Fibroblast of mammary gland (primary cell): Measurements from ENCODE around the gene UBASH3A.

Experiments used
- DNase-seq: peaks from one replicate; pipeline ENCODE4 v3.0.0-alpha.2; 2010; ENCODE audit warnings: low read depth
- H3K4me3 ChIP-seq: 2 replicates; pipeline ENCODE4 v1.5.1; 2011; ENCODE audit warnings: low read depth, mild to moderate bottlenecking, low read length, moderate library complexity; ENCODE audit not compliant: control insufficient read depth
- CTCF ChIP-seq: conservative IDR thresholded peaks from 2 replicates; pipeline ENCODE4 v1.5.1; 2011; ENCODE audit warnings: low read depth, low read length, inconsistent platforms; ENCODE audit not compliant: control insufficient read depth, insufficient read depth

UBASH3A gene

GRCh38 chr21:42448686-42449085 is 45.0 kb downstream of the UBASH3A start:
- no peak for TF ChIP-seq CTCF
- no peak overlapping the region for H3K4me3 ChIP-seq
- no peak for DNase-seq

GRCh38 chr21:42451941-42452340 is 48.2 kb downstream of the UBASH3A start:
- no peak overlapping the region for H3K4me3 ChIP-seq
- DNase-seq = no peak
- no peak for TF ChIP-seq CTCF

GRCh38 chr21:42452401-42453223 is 48.9 kb downstream of the UBASH3A start:
- H3K4me3 ChIP-seq = no peak overlapping the region
- no peak for TF ChIP-seq CTCF
- DNase-seq = no peak

GRCh38 chr21:42453224-42453985 is 49.7 kb downstream of the UBASH3A start:
- TF ChIP-seq CTCF = no peak
- no peak overlapping the region for H3K4me3 ChIP-seq
- no peak for DNase-seq

- DNase-seq = no peak
- TF ChIP-seq CTCF = no peak
- no peak overlapping the region for H3K4me3 ChIP-seq
Measured at GRCh38 chr21:42453986-42454570, 50.4 kb downstream of the UBASH3A start.

- TF ChIP-seq CTCF = no peak
- DNase-seq = no peak
- no peak overlapping the region for H3K4me3 ChIP-seq
Measured at GRCh38 chr21:42454786-42455185, 51.1 kb downstream of the UBASH3A start.
